Testis (tissue), 3 donors: Measurements from ENCODE around the gene SCAMP5. TPM values are rescaled to one million over a fixed set of nuclear protein-coding genes. Genes with fewer than 3 reads are reported as not detected.

Experiments used
- DNase-seq: peaks from one replicate; pipeline ENCODE4 v3.0.0-alpha.2; 2019
- H3K27ac ChIP-seq, 2 donors: fragments of 200-600 bp; sonication (generic); one replicate each; pipeline ENCODE4 v1.5.1; 2019
- H3K27me3 ChIP-seq: fragments of 200-600 bp; sonication (generic); one replicate; pipeline ENCODE4 v1.5.1; 2019
- H3K36me3 ChIP-seq: fragments of 200-600 bp; sonication (generic); one replicate; pipeline ENCODE4 v1.5.1; 2017; ENCODE audit warnings: low read depth; ENCODE audit errors: missing control alignments
- H3K4me1 ChIP-seq: fragments of 200-600 bp; sonication (generic); one replicate; pipeline ENCODE4 v1.5.1; 2019
- H3K4me3 ChIP-seq, 2 donors: fragments of 200-600 bp; sonication (generic); one replicate each; pipeline ENCODE4 v1.5.1; 2017 to 2019
- H3K9me3 ChIP-seq: fragments of 200-600 bp; sonication (generic); one replicate; pipeline ENCODE4 v1.5.1; 2017
- POLR2A ChIP-seq: fragments of 450-650 bp; IDR thresholded peaks from one replicate; pipeline ENCODE4 v1.6.1; 2017; ENCODE audit warnings: antibody characterized with exemption, mild to moderate bottlenecking, moderate library complexity
- WGBS, 2 donors: methylation state at CpG; one replicate each; pipeline ENCODE4 v1.1.5; 2018; 5-methylcytosine and 5-hydroxymethylcytosine counted together
- intact Hi-C: fragments of 100-400 bp; cut with DNase I; formaldehyde crosslinking; loops from one replicate; pipeline ENCODE4 v1.15.1; 2023; ENCODE audit warnings: low total_unique reads
- polyA plus RNA-seq: library from polyadenylated mRNA; stranded (reverse); fragments of 350-450 nt; fragmentation: Illumina TruSeq; extraction: RNeasy Lipid Tissue Mini Kit (QIAGEN cat#74804); gene quantifications from one replicate; pipeline ENCODE4 v1.2.3, GENCODE V29; 2014; ENCODE audit warnings: low read depth, low replicate concordance; ENCODE audit not compliant: insufficient read depth
- total RNA-seq, 2 donors: library from RNA; depleted of rRNA; stranded (reverse); fragments of >200 nt; gene quantifications; one replicate each; pipeline ENCODE4 v1.2.3, GENCODE V29; 2016
- TF ChIP-seq, protein P1 (sequence below), 3 experiments: fragments of 450-650 bp in 2 of 3; fragments of 200-600 bp in 1 of 3; sonication (generic) in 1 of 3; IDR thresholded peaks; one replicate each; pipeline ENCODE4 v1.5.1; 2016 to 2019; ENCODE audit warnings: antibody characterized with exemption in 3 of 3, mild to moderate bottlenecking in 2 of 3, moderate library complexity in 1 of 3

The SCAMP5 gene
- total and polyA plus RNA-seq, 3 donors from 2014 or later = 25.3 to 37.0 (median 27.4) TPM

DNA sequence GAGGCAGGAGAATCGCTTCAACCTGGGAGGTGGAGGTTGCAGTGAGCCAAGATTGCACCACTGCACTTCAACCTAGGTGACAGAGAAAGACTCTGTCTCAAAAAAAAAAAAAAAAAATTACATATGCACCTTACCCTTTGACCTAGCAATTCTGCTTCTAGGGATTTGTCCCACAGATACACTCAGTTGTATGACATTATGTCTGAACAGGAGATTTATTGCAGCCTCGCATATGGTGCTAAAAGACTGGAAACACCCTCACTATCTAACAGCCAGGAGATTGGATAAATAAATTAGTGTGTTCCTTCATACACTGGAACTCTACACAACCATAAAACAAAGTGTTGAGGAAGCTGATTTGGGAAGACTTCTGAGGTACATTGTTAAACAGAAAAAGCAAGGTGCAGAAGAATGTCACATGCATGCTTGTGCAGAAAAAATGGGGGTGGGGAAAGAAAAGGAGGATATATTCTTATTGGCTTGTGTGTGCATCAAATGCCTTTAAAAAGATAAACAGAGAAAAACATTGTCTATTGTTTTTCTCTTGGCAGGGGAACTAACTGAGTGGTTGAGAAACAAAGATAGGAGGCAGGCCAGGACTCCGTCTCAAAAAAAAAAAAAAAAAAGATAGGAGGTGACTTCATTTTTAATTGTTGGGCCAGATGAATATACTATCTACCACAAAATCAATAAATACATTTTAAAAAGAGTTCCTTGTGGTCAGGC lies 59.0 kb downstream of the SCAMP5 start:
- peak overlapping the region in 1 of 2 donors; percentile 34 for H3K27ac ChIP-seq
- intact Hi-C loops = no loop called here
- WGBS, 2 donors = 63 to 73% methylated on average over 3 of the region's 3 CpGs
- no peaks in the 10 kb centered on the region for H3K9me3 ChIP-seq
- DNase-seq = no peak
- H3K27me3 ChIP-seq = no peaks in the 10 kb centered on the region
- TF ChIP-seq, protein P1, sequence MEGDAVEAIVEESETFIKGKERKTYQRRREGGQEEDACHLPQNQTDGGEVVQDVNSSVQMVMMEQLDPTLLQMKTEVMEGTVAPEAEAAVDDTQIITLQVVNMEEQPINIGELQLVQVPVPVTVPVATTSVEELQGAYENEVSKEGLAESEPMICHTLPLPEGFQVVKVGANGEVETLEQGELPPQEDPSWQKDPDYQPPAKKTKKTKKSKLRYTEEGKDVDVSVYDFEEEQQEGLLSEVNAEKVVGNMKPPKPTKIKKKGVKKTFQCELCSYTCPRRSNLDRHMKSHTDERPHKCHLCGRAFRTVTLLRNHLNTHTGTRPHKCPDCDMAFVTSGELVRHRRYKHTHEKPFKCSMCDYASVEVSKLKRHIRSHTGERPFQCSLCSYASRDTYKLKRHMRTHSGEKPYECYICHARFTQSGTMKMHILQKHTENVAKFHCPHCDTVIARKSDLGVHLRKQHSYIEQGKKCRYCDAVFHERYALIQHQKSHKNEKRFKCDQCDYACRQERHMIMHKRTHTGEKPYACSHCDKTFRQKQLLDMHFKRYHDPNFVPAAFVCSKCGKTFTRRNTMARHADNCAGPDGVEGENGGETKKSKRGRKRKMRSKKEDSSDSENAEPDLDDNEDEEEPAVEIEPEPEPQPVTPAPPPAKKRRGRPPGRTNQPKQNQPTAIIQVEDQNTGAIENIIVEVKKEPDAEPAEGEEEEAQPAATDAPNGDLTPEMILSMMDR (IDR thresholded peaks at IDR 0.05) = no peak
- no peak for TF ChIP-seq POLR2A
- H3K36me3 ChIP-seq = no peaks in the 10 kb centered on the region
- peaks cover 30% of the 10 kb centered on the region for H3K4me1 ChIP-seq
- no peak overlapping the region for H3K4me3 ChIP-seq

DNA sequence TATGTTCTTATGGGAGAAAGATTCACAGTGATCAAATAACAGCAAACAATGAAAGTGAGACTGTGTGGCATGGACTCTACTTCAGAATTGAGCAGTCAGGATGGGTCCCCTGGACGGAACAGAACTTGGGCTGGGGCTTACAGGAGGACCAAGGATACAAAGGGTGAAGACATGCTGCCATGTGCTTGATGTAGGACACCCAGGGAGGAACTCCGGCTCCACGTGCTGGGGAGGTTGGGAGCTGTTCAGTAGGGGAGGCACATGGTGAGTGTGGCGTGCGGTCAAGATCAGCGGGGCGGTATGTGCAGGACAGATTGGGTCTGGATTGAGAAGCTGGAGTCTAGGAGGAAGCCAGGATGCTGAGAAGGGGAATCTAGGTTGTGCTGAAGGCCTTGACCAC lies 60.7 kb downstream of the SCAMP5 start:
- no peak overlapping the region for H3K4me3 ChIP-seq
- peak; percentile 69 for DNase-seq
- H3K27ac ChIP-seq = peak overlapping the region; percentile 8 to 18
- 51 to 84% methylated on average over 7 of the region's 7 CpGs for WGBS, 2 donors
- H3K9me3 ChIP-seq = no peaks in the 10 kb centered on the region
- no peak for TF ChIP-seq POLR2A
- TF ChIP-seq, protein P1 (IDR thresholded peaks at IDR 0.05) = no peak
- intact Hi-C loops = no loop called here
- peaks cover 28% of the 10 kb centered on the region for H3K4me1 ChIP-seq
- H3K27me3 ChIP-seq = no peaks in the 10 kb centered on the region
- no peaks in the 10 kb centered on the region for H3K36me3 ChIP-seq

DNA sequence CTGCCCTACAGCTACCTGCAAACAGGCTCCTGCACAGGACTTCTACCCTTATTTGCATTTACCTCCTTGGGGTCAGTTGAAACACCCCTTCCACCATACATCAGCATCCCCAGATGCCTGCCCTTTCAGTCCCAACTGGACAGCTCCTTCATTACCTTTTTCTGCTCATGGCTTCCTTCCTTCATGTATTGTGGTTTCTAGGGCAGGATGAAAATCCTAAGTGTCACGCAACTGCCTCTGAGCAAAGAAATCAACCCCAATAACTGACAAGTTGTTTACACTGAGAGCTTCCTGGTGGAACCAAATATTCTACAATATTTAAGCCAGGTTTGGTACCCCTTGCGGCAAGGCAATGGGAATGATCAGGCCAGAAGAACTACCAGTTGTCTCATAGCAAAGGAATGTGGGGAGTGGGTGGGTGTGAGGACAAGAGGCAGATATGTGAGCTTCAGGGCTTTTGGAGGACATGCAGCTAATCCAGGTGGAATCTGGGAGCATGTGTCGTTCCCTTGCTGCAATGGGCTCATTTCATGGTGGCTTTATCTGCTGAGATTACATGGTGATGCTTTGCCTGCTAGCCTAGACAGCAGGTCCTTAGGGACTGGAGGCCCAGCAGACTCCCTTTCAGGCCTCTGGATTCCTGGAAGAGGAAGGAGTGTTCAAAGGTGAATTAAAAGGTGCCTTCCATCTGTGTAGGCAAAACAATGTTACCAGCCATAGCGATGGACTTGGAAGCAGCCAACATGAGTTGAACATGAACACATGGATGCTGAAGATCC lies 63.0 kb downstream of the SCAMP5 start:
- intact Hi-C loops = no loop called here
- H3K27me3 ChIP-seq = no peaks in the 10 kb centered on the region
- DNase-seq = peak; percentile 7
- no peak for TF ChIP-seq POLR2A
- TF ChIP-seq, protein P1 (IDR thresholded peaks at IDR 0.05) = no peak
- no peak overlapping the region for H3K4me3 ChIP-seq
- peaks cover 32% of the 10 kb centered on the region for H3K4me1 ChIP-seq
- no peaks in the 10 kb centered on the region for H3K36me3 ChIP-seq
- 86 to 87% methylated on average over 4 of the region's 4 CpGs for WGBS, 2 donors
- H3K9me3 ChIP-seq = no peaks in the 10 kb centered on the region
- no peak overlapping the region for H3K27ac ChIP-seq

DNA sequence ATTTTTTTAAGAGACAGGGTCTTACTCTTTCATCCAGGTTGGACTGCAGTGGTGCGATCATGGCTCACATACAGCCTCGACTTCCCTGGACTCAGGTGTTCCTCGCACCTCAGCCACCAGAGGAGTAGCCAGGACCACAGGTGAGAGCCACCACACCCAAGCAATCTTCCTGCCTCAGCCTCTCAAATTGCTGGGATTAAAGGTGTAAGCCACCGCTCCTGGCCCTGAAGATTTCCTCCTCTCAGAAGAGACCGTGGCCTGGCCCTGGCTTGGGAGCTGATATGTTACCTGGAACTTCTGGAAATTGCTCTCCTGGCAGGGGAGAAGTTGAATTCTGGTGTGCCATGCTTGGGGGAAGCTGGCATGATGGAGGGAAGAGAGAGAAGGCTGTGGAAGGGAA lies 64.2 kb downstream of the SCAMP5 start:
- Histone ChIP-seq H3K27me3 (no peaks in the 10 kb centered on the region), H3K9me3 (no peaks in the 10 kb centered on the region), H3K27ac (no peak overlapping the region), H3K36me3 (no peaks in the 10 kb centered on the region), H3K4me1 (peaks cover 43% of the 10 kb centered on the region), H3K4me3 (no peak overlapping the region)
- 84 to 97% methylated on average over 5 of the region's 5 CpGs for WGBS, 2 donors
- TF ChIP-seq, protein P1 (IDR thresholded peaks at IDR 0.05) = no peak
- no peak for TF ChIP-seq POLR2A
- peak; percentile 2 for DNase-seq
- intact Hi-C loops = no loop called here
